K562 (cell line): ENCODE measurements around the gene TMC5. TPM values are rescaled to one million over a fixed set of nuclear protein-coding genes. Genes with fewer than 3 reads are reported as not detected.

ENCODE experiments used
- ATAC-seq: fragments of 200-7000 bp; cut with Tn5 transposase; 3 replicates; pipeline ENCODE4 v1.9.1; 2020; ENCODE audit warnings: moderate library complexity
- BruUV-seq: library from RNA; stranded (reverse); fragments of 400-500 nt; replicated peaks from 2 replicates; lab custom pipeline; 2021; lab: Mats Ljungman, UMichigan
- CTCF ChIA-PET: fragments of 300-600 bp; formaldehyde crosslinking; extraction: SDS; loops from one replicate; lab custom pipeline; 2021; ENCODE audit warnings: low intra/inter-chr PET ratio; lab: Yijun Ruan, JAX
- POLR2A ChIA-PET: fragments of 300-600, 350-650 bp; sonication (Branson Sonifier 250); formaldehyde crosslinking; extraction: SDS; loops from one replicate; lab custom pipeline; 2021; ENCODE audit warnings: antibody characterized with exemption, inconsistent platforms; lab: Yijun Ruan, JAX
- DNase-seq, 4 experiments: peaks; one replicate each; pipeline versions ENCODE4 v3.0.0 to v3.0.0-alpha.2; 2011 to 2018; ENCODE audit warnings: low spot score in 3 of 4, mixed read lengths in 3 of 4; ENCODE audit errors: extremely low read depth in 1 of 4
- FAIRE-seq: peaks from 2 replicates; lab custom pipeline; 2011; peaks lifted over from hg19 to GRCh38; lab: Jason Lieb, UNC
- H2AFZ ChIP-seq: 2 replicates; pipeline ENCODE4 v1.6.0; 2011; ENCODE audit warnings: low read depth, low read length, control low read depth, inconsistent platforms
- H3K27ac ChIP-seq: fragments of 200-600 bp; 3 replicates; pipeline ENCODE4 v1.8.0; 2011; ENCODE audit warnings: low read depth, mild to moderate bottlenecking, control low read depth, inconsistent platforms, low read length, moderate library complexity, mixed read lengths; ENCODE audit errors: extremely low read depth
- H3K27me3 ChIP-seq, 2 experiments: fragments of 300-600 bp in 1 of 2; 2 replicates in 1 of 2; 3 replicates in 1 of 2; pipeline versions ENCODE4 v1.6.0 to v1.8.0; 2011; ENCODE audit warnings: inconsistent platforms in 2 of 2, low read length in 2 of 2, mild to moderate bottlenecking in 1 of 2, mixed read lengths in 1 of 2, moderate library complexity in 1 of 2; ENCODE audit not compliant: control insufficient read depth in 2 of 2, insufficient read depth in 2 of 2
- H3K36me3 ChIP-seq: fragments of 300-600 bp; 3 replicates; pipeline ENCODE4 v1.8.0; 2011; ENCODE audit warnings: mild to moderate bottlenecking, low read length, inconsistent platforms; ENCODE audit not compliant: control insufficient read depth, insufficient read depth
- H3K4me1 ChIP-seq, 2 experiments: fragments of 200-600 bp in 1 of 2; replicated peaks in 1 of 2; 2 replicates in 1 of 2; 3 replicates in 1 of 2; pipeline versions ENCODE4 v1.5.1 to v1.8.0; 2011; ENCODE audit warnings: inconsistent platforms in 2 of 2, low read length in 2 of 2, mild to moderate bottlenecking in 1 of 2, mixed read lengths in 1 of 2, moderate library complexity in 1 of 2; ENCODE audit not compliant: control insufficient read depth in 2 of 2, insufficient read depth in 2 of 2
- H3K4me2 ChIP-seq: 2 replicates; pipeline ENCODE4 v1.6.1; 2011; ENCODE audit warnings: low read length, control low read depth, inconsistent platforms, mixed read lengths; ENCODE audit not compliant: insufficient read depth
- H3K4me3 ChIP-seq: fragments of 200-600 bp; sonication (generic), shearing (Covaris generic); 2 replicates; pipeline ENCODE4 v1.5.1; 2016; ENCODE audit warnings: control low read depth, inconsistent platforms
- H3K79me2 ChIP-seq: fragments of 200-600 bp; 3 replicates; pipeline ENCODE4 v1.8.0; 2011; ENCODE audit warnings: low read length, inconsistent platforms; ENCODE audit not compliant: control insufficient read depth, insufficient read depth
- H3K9ac ChIP-seq, 2 experiments: 2 replicates each; pipeline versions ENCODE4 v1.6.0 to v1.6.1; 2011; ENCODE audit warnings: low read depth in 2 of 2, low read length in 2 of 2, control low read depth in 1 of 2, inconsistent platforms in 1 of 2, mild to moderate bottlenecking in 1 of 2, mixed read lengths in 1 of 2; ENCODE audit not compliant: insufficient read depth in 1 of 2
- H3K9me1 ChIP-seq: one replicate; pipeline ENCODE4 v1.6.0; 2011; ENCODE audit warnings: inconsistent platforms, mild to moderate bottlenecking, low read length, moderate library complexity; ENCODE audit not compliant: control insufficient read depth, insufficient read depth
- H3K9me3 ChIP-seq: replicated peaks from 2 replicates; pipeline ENCODE4 v1.5.1; 2011; ENCODE audit warnings: low read depth, low read length, inconsistent platforms; ENCODE audit not compliant: control insufficient read depth, insufficient read depth
- H4K20me1 ChIP-seq: replicated peaks from 2 replicates; pipeline ENCODE4 v1.6.1; 2011; ENCODE audit warnings: low read length, inconsistent platforms, mixed read lengths; ENCODE audit not compliant: control insufficient read depth, insufficient read depth
- CAMTA2 ChIP-seq: fragments of 250-450 bp; sonication (Bioruptor Pico); conservative IDR thresholded peaks from 2 replicates; pipeline ENCODE4 v1.5.1; 2022
- CBX8 ChIP-seq: fragments of 200-600 bp; sonication (generic); IDR thresholded peaks from 2 replicates; pipeline ENCODE4 v1.6.1; 2012; ENCODE audit warnings: borderline replicate concordance, mixed run types, low read depth, mild to moderate bottlenecking, moderate library complexity, mixed read lengths, low read length, control low read depth, inconsistent platforms; ENCODE audit not compliant: poor library complexity, severe bottlenecking; ENCODE audit errors: extremely low read depth
- GABPA ChIP-seq: fragments of 200-800 bp; sonication (Bioruptor generic); conservative IDR thresholded peaks from 2 replicates; pipeline ENCODE4 v1.6.1; 2016; ENCODE audit warnings: low read depth, missing genetic modification characterization, missing compliant biosample characterization
- HSF4 ChIP-seq: fragments of 250-450 bp; sonication (Bioruptor Pico); IDR thresholded peaks from 2 replicates; pipeline ENCODE4 v2.1.2; 2022; ENCODE audit warnings: mild to moderate bottlenecking, moderate library complexity, borderline replicate concordance
- MAFK ChIP-seq: IDR thresholded peaks from 2 replicates; pipeline ENCODE4 v1.6.1; 2011; ENCODE audit warnings: low read length, improper control_type of control experiment
- MAX ChIP-seq: sonication (generic); formaldehyde crosslinking; IDR thresholded peaks from 2 replicates; pipeline ENCODE4 v1.9.0; 2022; ENCODE audit warnings: mild to moderate bottlenecking, missing genetic modification reagents
- NFE2L1 ChIP-seq: fragments of 450-650 bp; IDR thresholded peaks from 2 replicates; pipeline ENCODE4 v1.6.1; 2016; ENCODE audit warnings: missing genetic modification characterization, low read depth, mild to moderate bottlenecking, missing compliant biosample characterization, moderate library complexity, borderline replicate concordance
- NFIC ChIP-seq: fragments of 450-650 bp; IDR thresholded peaks from 2 replicates; pipeline ENCODE4 v1.6.1; 2017; ENCODE audit warnings: mild to moderate bottlenecking, inconsistent platforms
- PBX2 ChIP-seq, 2 experiments: IDR thresholded peaks in 1 of 2; conservative IDR thresholded peaks in 1 of 2; 2 replicates each; pipeline ENCODE4 v1.6.1; 2016; ENCODE audit warnings: low read depth in 2 of 2, mild to moderate bottlenecking in 1 of 2, missing compliant biosample characterization in 1 of 2, missing genetic modification characterization in 1 of 2, moderate library complexity in 1 of 2
- PKNOX1 ChIP-seq: fragments of 450-650 bp; IDR thresholded peaks from 2 replicates; pipeline ENCODE4 v1.6.1; 2016
- PML ChIP-seq: IDR thresholded peaks from 2 replicates; pipeline ENCODE4 v1.6.1; 2012; ENCODE audit warnings: low read length, inconsistent platforms
- PTTG1 ChIP-seq: fragments of 450-650 bp; IDR thresholded peaks from 2 replicates; pipeline ENCODE4 v1.6.1; 2016; ENCODE audit warnings: low read depth, mild to moderate bottlenecking, missing genetic modification characterization, missing compliant biosample characterization
- PURB ChIP-seq: sonication (generic); formaldehyde crosslinking; IDR thresholded peaks from 2 replicates; pipeline ENCODE4 v1.9.0; 2021; ENCODE audit warnings: low read depth, mild to moderate bottlenecking, missing genetic modification reagents
- RBBP5 ChIP-seq: fragments of 200-600 bp; sonication (generic); IDR thresholded peaks from 2 replicates; pipeline ENCODE4 v1.6.1; 2012; ENCODE audit warnings: borderline replicate concordance, mild to moderate bottlenecking, low read length, control low read depth, inconsistent platforms; ENCODE audit not compliant: insufficient read depth, poor library complexity, severe bottlenecking
- TCF3 ChIP-seq: sonication (generic); formaldehyde crosslinking; IDR thresholded peaks from 2 replicates; pipeline ENCODE4 v1.4.0; 2020; ENCODE audit warnings: mild to moderate bottlenecking, missing genetic modification reagents
- TCF7 ChIP-seq: sonication (generic); IDR thresholded peaks from 2 replicates; pipeline ENCODE4 v1.6.1; 2016; ENCODE audit warnings: antibody characterized with exemption, borderline replicate concordance
- WHSC1 ChIP-seq: IDR thresholded peaks from one replicate; pipeline ENCODE4 v1.6.1; 2012; ENCODE audit warnings: low read length, control low read depth, inconsistent platforms
- WGBS: fragments of 100-300 bp; shearing (Covaris generic); methylation state at CpG from one replicate; pipeline ENCODE4 v1.1.6; 2016; ENCODE audit warnings: low coverage, mixed read lengths; ENCODE audit not compliant: insufficient coverage; ENCODE audit errors: missing lambda C conversion rate; 5-methylcytosine and 5-hydroxymethylcytosine counted together
- in situ Hi-C: fragments of 300-500 bp; cut with MboI; formaldehyde crosslinking; loops from 4 replicates; pipeline ENCODE4 v1.15.0; 2018; ENCODE audit warnings: inconsistent platforms, mixed read lengths
- intact Hi-C: fragments of 100-400 bp; cut with micrococcal nuclease; formaldehyde crosslinking; loops from 2 replicates; pipeline ENCODE4 v1.14.2; 2022
- polyA plus RNA-seq, 8 experiments: library from polyadenylated mRNA; depleted of rRNA in 4 of 8; stranded (reverse) in 5 of 8; unstranded in 3 of 8; fragments of >200 nt; fragmentation: Nextera tagmentation in 2 of 8; fragmentation: Illumina TruSeq in 1 of 8; extraction: Ambion mirVana in 2 of 8; extraction: Trizol in 1 of 8; gene quantifications; 2 replicates each; pipeline versions ENCODE4 v1.2.1 to v1.2.3, GENCODE V29; 2011 to 2014; ENCODE audit warnings: inconsistent platforms in 1 of 8, missing spikeins in 1 of 8
- total RNA-seq, 7 experiments: library from RNA; depleted of rRNA in 6 of 7; stranded (reverse); fragments of >200 nt in 6 of 7; fragmentation: Illumina TruSeq in 2 of 7; extraction: Trizol in 2 of 7; gene quantifications; 2 replicates each; pipeline versions ENCODE4 v1.2.1 to v1.2.3, GENCODE V29; 2011 to 2021; ENCODE audit warnings: low replicate concordance in 1 of 7
- TF ChIP-seq, protein P1 (sequence below): IDR thresholded peaks from 2 replicates; pipeline ENCODE4 v1.6.1; 2011; ENCODE audit not compliant: insufficient read length; ENCODE audit errors: extremely low read depth

TMC5 gene
- total and polyA plus RNA-seq, 9 of the 15 experiments (the other 6 are each of a cell fraction or from before 2014, with no cell fraction given): 0.83 to 2.6 (median 1.6) TPM

GRCh38 chr16:19438739-19439138 lies 21.1 kb downstream of the TMC5 start:
- no peak for ATAC-seq
- BruUV-seq: no TSS peak
- Histone ChIP-seq H4K20me1 (no peaks in the 10 kb centered on the region), H3K9ac (no peak overlapping the region), H3K36me3 (no peaks in the 10 kb centered on the region), H3K4me1 (no peaks in the 10 kb centered on the region; a peak in 2 of 5 replicates), H3K4me2 (no peak overlapping the region), H3K9me3 (no peaks in the 10 kb centered on the region; the same call in 1 of the 2 replicates), H3K27me3 (peaks cover 0 to 3% of the 10 kb centered on the region in 2 experiments; a peak in 2 of 5 replicates), H3K27ac (no peak overlapping the region), H3K79me2 (no peaks in the 10 kb centered on the region), H3K4me3 (no peak overlapping the region), H2AFZ (no peak overlapping the region), H3K9me1 (no peaks in the 10 kb centered on the region)
- ChIA-PET POLR2A (interaction anchor here (0.9 kb wide), 1 partner anchor 39 kb away, joined by 3 read pairs; no protein-coding TSS in a partner anchor), CTCF (no interaction called here)
- no peak for DNase-seq
- 0% methylated on average over 1 of the region's 1 CpG for WGBS
- intact Hi-C loops (no loop called here), in situ Hi-C loops (no loop called here)
- FAIRE-seq: no peak
- no peak for TF ChIP-seq MAFK
- TF ChIP-seq TCF7: no peak
- no peak for TF ChIP-seq CBX8
- no peak for TF ChIP-seq NFIC
- TF ChIP-seq PURB (CRISPR knock-in tag): no peak
- TF ChIP-seq PBX2 (CRISPR knock-in tag; IDR thresholded peaks at IDR 0.05; ENCODE audit: low read depth): no peak
- TF ChIP-seq PBX2 (tag; conservative IDR thresholded peaks at IDR 0.05; ENCODE audit: low read depth): 0 out of 2 replicates have a peak, but pooled peaks have one; percentile 7
- no peak for TF ChIP-seq TCF3 (CRISPR knock-in tag)
- TF ChIP-seq RBBP5: no peak
- no peak for TF ChIP-seq HSF4 (CRISPR knock-in tag)
- no peak for TF ChIP-seq WHSC1
- TF ChIP-seq, protein P1, sequence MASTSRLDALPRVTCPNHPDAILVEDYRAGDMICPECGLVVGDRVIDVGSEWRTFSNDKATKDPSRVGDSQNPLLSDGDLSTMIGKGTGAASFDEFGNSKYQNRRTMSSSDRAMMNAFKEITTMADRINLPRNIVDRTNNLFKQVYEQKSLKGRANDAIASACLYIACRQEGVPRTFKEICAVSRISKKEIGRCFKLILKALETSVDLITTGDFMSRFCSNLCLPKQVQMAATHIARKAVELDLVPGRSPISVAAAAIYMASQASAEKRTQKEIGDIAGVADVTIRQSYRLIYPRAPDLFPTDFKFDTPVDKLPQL: no peak
- no peak for TF ChIP-seq MAX (CRISPR knock-in tag)
- TF ChIP-seq PTTG1: no peak
- TF ChIP-seq CAMTA2 (CRISPR knock-in tag): no peak
- TF ChIP-seq NFE2L1 (tag): no peak
- TF ChIP-seq PKNOX1: peak; percentile 58
- TF ChIP-seq GABPA (tag): no peak
- TF ChIP-seq PML: no peak
